SK-N-DZ (cell line): ENCODE measurements around the gene MCF2L2.
"Not testable (repeated sequence)": the region's sequence is repeated elsewhere in the genome, so short reads cannot be mapped to it uniquely, and the experiment has no call there.

Source experiments
- DNase-seq: peaks from one replicate; pipeline ENCODE4 v3.0.0-alpha.2; 2015; ENCODE audit warnings: low spot score

The MCF2L2 gene

DNA sequence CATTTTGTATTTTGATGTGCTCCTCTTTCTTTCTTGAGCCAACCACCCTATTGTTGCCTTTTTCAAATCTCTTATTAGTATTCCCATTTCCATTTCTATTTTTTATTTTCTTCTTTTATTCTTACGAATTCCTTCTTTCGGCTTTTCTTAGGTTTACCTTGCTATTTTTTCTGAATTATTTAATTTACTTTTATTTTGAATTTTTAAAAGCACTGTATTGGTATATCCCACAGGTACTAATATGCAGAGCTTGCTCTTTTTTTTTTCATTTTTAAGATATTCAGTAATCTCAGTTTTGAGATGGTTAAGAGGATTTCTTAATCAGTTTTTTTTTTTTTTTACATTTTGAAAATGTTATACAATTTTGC, 18.4 kb upstream of the MCF2L2 start:
- DNase-seq = no peak

DNA sequence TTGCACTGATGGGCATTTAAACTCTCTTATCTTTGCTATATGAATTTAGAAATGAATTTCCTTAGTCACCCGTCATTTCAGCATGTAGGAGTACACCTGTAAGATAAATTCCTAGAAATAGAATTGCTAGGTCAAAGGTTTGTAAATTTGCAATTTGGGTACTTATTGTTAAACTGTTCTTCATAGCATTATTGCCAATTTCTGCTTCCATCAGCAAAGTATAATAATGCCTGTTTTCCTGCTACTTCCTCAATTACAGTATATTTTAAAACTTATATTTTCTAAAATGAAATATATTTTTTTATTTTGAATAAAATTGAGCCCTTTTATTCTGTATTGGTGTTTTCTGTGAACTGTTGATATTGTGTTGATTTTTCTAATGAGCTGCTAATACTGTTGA, 16.3 kb upstream of the MCF2L2 start:
- DNase-seq = no peak

DNA sequence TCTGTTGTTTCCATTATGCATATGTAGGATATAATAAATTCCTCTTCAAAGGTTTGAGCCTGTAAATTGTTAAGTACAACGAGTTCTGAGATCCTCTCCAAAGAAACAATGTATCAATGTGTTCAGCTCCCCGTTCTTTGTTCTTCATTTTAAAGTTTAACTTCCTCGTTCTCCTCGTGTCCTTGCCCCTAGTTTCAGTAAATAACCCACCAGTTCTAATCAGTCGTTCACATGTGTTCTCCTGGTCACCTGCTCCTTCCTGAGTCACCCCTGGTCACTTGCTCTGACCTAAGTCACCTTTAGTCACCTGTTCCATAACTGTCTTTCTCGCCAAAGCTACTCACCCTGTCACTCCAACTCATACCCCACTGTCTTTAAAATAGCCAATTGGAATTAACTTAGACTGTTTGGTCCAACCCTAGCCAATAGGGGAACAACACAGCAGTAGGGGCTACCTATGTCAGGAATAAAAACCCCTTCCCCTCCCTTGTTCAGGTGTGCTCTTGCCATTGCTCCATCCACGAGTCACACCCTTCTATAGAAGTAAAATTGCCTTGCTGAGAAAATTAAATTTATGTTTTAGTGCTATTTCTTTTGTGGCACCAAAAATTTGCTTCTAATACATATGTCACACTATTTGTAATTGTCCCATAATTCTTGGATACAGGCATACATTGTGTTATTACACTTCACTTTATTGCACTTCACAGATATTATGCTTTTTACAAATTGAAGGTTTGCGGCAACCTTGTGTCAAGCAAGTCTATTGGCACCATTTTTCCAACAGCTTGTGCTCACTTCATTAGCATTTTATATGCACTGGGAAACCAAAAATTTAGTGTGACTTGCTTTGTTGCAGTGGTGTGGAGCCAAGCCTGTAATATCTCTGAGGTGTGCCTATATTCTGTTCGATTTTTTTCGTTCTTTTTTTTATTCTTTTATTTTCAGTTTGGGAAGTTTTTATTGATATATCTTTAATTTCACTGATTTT, 15.3 kb upstream of the MCF2L2 start:
- DNase-seq = no peak

DNA sequence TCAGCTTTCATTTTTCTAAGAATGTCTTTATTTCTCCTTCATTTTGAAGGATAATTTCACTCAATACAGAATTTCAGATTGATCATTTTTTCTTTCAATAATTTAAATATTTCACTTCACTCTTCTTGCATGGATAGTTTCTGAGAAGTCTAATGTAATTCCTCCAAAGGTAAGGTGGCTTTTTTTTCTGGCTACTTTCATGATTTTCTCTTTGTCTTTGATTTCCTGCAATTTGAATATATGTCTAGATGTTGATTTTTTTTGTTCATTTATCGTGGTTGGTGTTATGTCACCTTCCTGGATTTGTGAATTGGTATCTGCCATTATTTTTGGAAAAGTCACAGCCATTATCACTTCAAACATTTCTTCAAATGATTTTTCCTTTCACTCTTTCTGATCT, 14.6 kb upstream of the MCF2L2 start:
- no peak for DNase-seq

DNA sequence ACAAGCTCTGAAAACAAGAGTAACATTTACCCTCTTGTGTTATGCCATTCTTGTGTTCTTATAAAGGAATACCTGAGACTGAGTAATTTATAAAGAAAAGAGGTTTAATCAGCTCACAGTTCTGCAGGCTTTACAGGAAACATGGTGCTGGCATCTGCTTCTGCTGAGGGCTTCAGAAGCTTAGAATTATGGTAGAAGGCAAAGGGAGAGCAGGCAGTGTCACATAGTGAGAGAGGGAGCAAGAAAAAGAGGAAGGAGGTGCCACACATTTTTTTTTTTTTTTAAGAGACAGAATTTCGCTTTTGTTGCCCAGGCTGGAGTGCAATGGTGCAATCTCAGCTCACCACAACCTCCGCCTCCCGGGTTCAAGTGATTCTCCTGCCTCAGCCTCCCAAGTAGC, 12.1 kb upstream of the MCF2L2 start:
- DNase-seq = not testable (repeated sequence)

DNA sequence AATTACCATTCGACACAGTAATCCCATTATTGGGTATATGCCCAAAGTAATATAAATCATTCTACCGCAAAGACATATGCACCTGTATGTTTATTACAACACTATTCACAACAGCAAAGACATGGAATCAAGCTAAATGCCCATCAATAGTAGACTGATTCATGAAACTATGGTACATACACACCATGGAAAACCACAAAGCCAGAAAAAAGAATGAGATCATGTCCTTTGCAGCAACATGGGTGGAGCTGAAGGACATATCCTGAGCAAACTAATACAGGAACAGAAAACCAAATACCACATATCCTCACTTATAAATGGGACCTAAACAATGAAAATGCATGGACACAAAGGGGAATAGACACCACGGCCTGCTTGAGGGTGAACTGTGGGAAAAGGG, 11.1 kb upstream of the MCF2L2 start:
- DNase-seq = no peak

DNA sequence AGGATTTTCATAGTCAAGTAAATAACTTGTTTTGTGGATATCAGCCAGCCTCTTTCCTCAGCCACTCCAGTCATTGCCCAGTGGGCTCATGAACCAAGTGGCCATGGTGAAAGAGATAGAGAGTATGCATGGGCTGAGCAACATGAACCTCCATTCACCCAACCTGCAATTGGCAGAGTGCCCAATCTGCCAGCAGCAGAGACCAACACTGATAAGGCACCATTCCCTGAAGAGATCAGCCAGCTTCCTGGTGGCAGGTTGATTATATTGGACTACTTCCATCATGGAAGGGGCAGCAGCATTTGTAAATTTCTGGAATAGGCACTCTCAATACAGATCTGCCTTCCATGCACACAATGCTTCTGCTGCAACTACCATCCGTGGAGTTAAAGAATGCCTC, 10.3 kb upstream of the MCF2L2 start:
- DNase-seq = no peak

DNA sequence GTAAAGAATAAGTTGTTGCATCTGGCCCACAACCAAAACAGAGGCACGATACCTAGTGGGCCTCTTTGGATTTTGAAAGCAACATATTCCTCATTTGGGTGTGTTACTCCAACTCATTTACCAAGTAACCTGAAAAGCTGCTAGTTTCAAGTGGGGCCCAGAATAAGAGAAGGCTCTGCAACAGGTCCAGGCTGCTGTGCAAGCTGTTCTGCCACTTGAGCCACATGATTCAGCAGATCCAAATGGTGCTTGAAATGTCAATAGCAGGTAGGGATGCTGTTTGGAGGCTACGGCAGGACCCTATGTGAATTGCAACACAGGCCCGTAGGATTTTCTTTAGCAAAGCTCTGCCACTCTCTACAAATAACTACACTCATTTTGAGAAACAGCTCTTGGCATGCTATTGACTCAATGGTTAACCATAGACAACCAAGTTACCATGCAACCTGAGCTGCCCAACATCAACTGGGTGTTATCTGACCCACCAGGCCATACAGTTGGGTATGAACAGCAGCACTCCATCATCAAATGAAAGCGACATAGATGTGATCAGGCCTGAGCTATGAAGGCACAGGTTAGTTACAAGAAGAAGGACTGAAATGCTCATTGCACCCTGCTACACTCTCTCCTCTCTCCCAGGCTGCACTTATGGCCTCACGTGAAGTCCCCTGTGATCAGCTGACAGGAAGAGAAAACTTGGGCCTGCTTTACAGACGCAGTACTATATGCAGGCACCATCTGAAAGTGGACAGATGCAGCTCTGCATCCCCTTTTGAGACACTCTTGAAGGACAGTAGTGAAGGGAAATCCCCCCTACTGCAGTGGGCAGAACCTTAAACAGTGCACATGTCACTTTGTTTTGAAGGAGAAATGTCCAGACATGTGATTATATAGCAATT, 9.5 kb upstream of the MCF2L2 start:
- DNase-seq = no peak

DNA sequence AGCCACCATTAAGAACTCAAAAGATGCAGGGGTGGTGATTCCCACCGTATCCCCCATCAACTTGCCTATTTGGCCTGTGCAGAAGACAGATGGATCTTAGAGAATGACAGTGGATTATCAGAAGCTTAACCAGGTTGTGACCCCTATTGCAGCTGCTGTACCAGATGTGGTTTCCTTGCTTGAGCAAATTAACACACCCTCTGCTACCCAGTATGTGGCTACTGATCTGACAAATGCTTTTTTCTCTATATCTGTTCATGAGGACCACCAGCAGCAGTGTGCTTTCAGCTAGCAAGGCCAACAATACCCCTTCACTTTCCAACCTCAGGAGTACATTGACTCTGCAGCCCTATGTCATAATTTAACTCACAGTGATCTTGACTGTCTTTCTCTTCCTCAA, 8.6 kb upstream of the MCF2L2 start:
- DNase-seq = no peak

DNA sequence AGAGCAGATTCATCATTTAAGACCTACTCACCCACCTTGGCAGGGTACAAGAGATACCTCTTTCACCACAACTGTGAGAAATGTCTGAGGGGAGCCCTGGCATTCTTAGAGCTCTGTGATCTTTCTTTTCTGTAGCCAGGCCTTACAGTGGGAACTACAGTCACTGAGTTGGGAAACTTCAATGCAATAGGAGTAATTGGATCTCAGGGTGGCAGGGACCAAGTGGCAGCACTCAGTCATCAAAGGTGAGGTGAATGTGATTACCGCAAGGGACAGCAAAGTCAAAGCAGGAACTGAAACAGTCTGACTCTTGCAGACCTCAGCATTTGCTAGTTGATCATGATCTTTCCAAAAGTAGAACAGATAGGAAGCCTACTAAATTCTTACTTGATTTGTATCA, 7.2 kb upstream of the MCF2L2 start:
- no peak for DNase-seq

DNA sequence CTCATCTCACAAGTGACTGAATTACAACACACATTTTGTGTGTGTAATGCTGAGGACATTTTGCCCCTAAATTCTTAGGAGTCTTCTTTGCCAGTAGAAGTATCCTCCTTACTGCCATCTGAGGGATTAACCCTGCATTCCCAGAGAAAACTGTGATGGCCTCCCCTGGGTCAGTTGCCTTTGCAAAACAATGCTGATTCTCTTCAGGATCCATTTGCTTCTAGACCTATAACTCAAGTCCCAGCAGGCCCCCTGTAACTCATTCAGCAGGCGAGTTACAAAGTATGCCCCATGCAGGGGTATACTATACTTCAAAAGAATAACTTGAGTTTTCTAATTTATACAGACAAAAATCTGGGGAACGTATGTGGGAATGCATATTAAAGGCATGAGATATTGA, 6.6 kb upstream of the MCF2L2 start:
- DNase-seq = no peak

DNA sequence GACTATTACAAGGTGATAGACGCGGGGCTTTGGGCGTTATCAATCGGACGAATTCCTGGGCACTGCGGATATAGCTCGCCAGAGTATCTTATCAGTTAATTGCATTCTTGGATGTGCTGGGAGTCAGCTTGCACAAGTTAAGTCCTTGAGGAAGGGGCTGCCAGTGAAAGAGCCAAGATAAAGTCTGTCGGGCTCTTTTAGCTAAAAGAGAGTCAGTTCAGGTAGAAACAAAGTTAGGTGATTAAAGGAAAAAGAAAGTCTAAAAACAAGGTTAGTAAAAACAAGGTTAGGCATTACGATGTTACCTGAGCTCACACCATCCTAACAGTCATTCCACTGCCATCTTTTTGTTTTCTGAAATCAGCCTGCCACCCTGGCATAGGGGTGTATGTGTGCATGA, 6.1 kb upstream of the MCF2L2 start:
- no peak for DNase-seq

DNA sequence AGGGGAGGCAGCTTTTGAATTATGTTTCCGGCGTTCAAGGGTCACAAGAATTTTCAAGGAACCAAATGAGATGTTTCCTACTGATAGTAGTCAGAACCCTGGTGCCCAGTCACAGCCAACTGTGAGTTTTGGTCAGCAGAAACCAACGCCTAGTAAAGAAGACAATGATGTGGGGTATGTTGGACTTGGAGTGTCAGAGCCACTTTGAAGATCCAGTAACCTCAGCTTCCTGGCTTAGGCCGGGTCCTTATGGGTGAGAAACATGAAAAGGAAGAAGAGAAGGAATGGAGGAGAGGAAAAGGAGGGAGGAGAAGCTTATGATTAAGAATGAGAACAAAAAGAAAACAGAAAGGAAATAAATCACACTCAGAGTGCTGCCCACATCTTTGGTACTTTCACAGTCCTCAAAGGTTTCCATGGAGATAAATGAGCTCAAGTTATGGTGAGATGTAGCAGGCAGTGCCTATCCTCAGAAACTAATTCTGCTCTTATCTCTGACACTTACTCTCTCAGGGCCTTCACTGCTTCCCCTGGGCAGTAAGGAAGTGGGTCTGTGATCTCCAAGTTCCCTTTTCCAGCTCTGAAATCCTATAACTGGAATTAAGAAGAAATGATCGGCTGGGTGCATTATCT, 2.0 kb upstream of the MCF2L2 start:
- DNase-seq = no peak

DNA sequence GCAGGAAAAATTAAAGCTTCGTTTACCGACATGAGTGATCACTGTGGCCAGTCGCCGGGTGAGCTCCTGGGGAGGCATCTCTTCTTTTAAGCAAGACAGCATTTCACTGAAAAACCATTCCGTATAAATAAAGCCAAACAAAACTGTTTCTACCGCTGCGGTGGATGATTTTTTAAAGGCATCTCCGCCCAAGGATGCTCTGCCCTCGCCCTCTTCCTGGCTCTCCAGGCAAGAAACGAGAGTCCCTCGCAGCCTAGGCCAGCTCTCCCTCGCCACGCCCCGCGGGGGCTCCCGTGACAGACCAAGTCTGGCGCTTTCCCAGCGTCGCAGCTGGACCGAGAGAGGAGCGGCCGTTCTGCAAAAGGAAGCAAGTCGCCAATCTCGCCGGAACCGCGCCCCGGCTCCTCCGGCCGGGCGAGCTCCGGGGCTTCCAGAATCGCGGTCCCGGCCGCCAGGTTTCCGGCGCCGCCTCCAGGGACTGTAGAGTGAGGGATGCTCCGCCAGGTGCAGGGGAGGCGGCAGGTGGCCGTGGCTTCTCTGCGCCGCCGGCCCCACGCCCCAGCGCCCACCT, 458 bp downstream of the MCF2L2 start:
- peak; percentile 62 for DNase-seq

DNA sequence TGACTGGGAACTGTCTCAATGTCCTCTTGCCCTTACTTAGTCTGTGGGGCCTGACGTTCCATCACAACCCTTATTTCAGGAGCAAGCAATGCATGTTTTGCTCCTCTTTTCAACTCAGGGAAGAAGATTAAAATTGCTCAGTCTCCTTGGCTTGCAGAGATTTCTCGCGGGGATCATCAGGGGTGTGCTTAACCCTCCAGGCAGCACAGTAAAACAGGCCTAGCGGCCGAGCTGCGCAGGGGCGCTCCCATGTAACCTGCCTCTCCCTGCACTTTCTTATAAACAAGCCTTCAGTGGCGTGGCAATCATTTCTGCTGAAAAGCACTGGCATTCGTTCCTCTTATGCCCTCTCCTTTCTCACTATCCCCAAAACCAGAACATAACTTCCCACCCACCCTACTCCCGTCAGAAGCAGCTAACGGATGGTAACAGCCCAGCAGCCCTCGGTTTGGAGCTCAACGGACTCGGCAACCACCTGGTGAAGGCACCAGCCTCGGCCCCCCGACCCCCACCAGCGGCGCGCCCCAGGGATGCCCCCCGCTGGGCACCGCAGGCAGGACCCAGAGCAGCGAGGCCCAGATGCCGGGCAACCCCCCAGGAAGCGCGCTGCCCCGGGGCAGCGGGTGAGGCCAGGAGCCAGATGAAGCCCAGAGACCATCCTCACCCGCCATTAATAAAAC, 1.1 kb downstream of the MCF2L2 start:
- DNase-seq = peak; percentile 33

DNA sequence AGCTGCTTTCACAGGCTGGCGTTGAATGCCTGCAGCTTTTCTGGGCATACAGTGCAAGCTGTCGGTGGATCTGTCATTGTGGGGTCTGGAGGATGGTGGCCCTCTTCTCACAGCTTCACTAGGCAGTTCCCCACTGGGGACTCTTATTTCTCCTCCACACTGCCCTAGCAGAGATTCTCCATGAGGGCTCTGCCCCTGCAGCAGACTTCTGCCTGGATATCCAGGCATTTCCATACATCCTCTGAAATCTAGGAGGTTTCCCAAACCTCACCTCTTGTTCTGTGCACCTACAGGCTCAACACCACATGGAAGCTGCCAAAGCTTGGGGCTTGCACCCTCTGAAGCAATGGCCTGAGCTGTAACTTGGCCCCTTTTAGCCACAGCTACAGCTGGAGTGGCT, 9.6 kb downstream of the MCF2L2 start:
- not testable (repeated sequence) for DNase-seq

DNA sequence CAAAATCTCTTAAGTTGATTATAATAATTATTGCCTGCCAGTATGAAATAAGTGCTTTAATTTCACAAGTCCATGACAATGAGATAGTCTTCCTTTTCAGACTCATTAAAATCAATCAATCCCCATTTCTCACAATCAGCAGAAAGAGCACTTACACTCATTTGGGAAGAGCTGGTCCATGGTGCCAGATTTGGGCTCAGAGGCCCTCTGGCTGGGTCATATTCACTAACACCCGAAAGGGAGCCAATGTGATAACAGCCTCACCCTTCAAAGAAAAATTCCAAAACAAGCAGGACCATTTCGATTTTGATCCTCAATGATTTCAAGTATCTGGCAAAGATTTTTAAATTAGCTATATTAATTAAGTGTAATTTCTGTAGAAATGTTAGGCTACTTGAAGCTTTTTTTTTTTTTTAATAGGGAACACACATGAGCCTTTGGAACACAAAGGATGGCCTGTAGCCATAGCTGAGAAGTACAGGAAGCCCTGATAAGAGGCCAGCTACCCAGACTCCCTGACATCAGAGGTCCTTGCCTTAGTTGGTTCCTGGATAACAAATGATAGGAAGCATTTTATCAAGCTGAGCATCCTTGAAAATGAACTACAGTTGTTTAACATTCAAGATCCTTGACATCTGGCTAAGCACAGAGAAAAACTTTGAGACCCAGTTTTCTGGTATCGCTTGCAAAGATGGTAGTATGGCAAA, 17.1 kb downstream of the MCF2L2 start:
- DNase-seq = no peak

DNA sequence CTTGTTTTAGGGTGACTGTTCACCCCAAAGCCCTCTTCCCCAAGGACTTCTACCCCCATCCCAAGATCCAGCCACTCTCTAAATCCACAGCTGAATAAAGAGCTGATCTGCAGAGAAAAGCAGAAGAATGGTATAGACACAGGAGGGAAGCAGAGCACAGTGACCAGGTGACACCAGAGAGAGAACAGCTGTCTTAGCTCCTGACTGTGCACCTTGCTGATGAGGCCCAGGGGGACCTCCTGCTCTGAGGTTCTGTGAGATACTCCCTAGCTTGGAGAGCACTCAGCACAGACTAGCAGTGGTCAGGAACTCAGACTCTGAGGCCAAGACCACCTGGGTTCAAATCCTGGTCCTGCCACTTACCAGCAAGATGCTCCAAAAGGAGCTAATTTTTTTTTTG, 17.7 kb downstream of the MCF2L2 start:
- DNase-seq = no peak

DNA sequence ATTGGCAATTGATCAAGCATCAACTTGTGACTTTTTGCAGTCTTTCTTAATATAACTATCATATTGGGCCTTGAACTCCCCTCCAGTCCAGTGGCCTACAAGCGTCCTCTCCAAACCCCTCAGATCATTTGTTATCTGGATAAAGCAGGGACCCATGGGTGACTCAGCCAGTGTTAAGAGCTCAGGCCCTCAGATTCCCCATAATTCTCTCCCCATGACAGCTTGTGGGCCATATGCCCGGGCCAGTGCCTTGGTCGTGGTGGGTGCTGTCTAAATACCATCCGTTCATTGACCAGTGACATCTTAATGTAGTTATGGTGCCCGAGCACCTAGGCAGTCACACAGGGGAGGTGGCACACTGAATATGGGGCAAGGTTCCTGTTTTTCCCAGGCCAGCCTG, 18.1 kb downstream of the MCF2L2 start:
- no peak for DNase-seq

DNA sequence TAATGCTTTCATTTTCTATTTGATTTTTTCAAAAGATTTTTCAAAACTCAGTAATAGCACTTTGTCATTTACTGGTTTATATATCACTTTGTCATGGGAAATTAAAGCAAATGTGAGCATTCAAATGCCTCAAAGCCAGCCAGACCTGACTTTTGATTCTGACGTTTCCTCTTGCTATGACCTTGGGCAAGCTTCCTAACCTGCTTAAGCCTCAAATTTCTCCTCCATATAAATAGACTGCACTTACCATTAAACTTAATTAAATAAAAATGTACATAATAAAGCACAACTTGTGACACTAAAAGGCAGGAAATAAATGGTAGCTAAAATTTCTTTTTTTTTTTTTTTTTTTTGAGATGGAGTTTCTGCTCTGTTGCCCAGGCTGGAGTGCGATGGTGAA, 19.2 kb downstream of the MCF2L2 start:
- DNase-seq = no peak

DNA sequence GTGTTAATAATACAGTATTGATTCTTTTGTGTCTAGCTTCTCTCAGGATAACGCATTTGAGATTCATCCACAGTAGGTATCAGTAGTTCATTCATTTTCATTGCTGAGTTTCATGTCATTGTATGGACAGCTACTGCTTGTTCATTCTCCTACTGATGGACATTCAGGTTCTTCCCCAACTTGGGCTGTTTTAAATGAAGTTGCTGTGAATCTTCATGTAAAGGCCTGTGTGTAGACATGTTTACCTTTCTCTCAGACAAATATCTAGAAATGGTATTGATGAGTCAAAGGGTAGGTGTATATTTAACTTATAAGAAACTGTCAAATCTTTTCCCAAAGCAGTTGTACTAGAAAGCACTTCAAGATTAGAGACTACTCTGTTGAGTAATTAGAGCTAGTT, 26.7 kb downstream of the MCF2L2 start:
- no peak for DNase-seq
